Retinal pigment epithelial cell (primary cell): Measurements from ENCODE around the gene IQCC.

ENCODE experiments used
- DNase-seq: peaks from one replicate; pipeline ENCODE4 v3.0.0-alpha.2; 2010; ENCODE audit warnings: low read depth
- H3K4me3 ChIP-seq: 2 replicates; pipeline ENCODE4 v1.5.1; 2011; ENCODE audit warnings: mild to moderate bottlenecking, low read length, control low read depth, moderate library complexity
- TF ChIP-seq, protein P1 (sequence below): conservative IDR thresholded peaks from 2 replicates; pipeline ENCODE4 v1.5.1; 2011; ENCODE audit warnings: low read depth, low read length, control low read depth, inconsistent platforms

IQCC gene

DNA sequence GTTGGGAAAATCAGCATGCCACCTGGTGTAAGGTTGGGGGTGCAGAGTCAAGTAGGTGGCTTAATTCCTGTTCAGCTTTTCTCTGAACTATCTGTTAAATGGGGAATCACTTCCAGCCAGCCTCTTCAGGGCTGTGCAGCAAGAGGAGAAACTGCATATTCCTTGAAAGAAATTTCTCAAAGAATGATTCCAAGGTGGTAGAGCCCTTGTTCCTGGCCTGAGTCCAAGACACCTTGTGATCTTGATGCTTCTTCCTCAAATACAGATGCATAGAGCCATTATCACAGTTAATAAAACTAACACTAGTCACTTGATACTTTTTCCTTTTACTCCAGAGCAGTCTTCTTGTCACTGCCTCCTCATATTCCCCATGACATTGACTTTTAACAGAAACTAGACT lies 20.8 kb upstream of the IQCC start:
- DNase-seq = no peak
- H3K4me3 ChIP-seq = no peak overlapping the region
- TF ChIP-seq, protein P1, sequence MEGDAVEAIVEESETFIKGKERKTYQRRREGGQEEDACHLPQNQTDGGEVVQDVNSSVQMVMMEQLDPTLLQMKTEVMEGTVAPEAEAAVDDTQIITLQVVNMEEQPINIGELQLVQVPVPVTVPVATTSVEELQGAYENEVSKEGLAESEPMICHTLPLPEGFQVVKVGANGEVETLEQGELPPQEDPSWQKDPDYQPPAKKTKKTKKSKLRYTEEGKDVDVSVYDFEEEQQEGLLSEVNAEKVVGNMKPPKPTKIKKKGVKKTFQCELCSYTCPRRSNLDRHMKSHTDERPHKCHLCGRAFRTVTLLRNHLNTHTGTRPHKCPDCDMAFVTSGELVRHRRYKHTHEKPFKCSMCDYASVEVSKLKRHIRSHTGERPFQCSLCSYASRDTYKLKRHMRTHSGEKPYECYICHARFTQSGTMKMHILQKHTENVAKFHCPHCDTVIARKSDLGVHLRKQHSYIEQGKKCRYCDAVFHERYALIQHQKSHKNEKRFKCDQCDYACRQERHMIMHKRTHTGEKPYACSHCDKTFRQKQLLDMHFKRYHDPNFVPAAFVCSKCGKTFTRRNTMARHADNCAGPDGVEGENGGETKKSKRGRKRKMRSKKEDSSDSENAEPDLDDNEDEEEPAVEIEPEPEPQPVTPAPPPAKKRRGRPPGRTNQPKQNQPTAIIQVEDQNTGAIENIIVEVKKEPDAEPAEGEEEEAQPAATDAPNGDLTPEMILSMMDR = no peak

DNA sequence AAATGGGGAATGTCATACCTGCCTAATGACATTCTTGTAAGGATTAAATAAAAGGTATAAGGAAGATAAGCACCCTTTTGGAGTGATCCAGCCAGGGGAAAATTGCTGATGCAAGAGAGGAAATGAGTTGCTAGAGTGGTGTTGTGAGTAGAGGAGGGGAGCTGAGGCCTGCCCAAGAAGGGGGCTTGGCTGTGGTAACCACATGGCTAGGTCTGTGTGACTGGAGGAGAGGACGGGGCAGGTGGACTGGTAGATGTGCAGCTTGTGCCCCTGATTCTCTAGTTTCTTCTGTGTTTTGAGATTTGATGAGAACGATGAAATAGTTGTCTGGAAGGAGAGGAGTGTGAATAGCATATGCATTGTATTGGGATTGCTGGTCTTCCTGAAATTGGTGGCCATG lies 19.4 kb upstream of the IQCC start:
- TF ChIP-seq, protein P1 = no peak
- no peak overlapping the region for H3K4me3 ChIP-seq
- DNase-seq = no peak

DNA sequence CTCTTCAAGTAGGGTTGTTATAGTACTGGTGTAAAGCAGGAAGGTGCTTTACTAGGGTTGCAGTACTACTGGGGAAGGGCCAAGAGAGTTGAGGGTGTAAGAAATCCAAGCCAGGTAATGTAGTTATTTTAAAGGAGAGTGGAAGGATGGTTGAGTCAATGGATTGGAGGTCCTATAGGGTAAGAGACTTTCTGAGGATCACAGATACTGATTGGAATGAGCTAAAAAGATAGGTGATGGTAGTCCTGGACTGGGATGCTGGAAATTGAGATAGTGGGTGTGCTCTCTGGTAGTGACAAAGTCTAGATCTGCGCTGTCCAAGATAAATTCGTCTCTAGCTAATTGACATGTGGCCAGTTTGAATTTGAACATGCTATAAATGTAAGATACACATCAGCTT lies 19.0 kb upstream of the IQCC start:
- no peak for DNase-seq
- TF ChIP-seq, protein P1 = no peak
- H3K4me3 ChIP-seq = no peak overlapping the region

DNA sequence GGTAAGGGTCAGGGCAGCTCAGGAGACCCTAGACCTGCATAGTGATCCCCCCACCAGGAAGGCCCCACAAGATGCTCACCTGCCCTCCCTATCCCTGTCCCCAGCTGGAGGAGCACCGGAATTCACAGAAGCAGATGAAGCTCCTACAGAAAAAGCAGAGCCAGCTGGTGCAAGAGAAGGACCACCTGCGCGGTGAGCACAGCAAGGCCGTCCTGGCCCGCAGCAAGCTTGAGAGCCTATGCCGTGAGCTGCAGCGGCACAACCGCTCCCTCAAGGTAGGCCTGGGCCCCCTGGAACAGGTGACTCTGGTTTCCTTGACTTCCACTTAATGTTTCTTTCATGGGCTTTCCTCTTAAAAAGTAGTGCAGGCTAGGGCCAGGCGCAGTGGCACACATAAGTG lies 17.6 kb upstream of the IQCC start:
- TF ChIP-seq, protein P1 = no peak
- no peak for DNase-seq
- no peak overlapping the region for H3K4me3 ChIP-seq

DNA sequence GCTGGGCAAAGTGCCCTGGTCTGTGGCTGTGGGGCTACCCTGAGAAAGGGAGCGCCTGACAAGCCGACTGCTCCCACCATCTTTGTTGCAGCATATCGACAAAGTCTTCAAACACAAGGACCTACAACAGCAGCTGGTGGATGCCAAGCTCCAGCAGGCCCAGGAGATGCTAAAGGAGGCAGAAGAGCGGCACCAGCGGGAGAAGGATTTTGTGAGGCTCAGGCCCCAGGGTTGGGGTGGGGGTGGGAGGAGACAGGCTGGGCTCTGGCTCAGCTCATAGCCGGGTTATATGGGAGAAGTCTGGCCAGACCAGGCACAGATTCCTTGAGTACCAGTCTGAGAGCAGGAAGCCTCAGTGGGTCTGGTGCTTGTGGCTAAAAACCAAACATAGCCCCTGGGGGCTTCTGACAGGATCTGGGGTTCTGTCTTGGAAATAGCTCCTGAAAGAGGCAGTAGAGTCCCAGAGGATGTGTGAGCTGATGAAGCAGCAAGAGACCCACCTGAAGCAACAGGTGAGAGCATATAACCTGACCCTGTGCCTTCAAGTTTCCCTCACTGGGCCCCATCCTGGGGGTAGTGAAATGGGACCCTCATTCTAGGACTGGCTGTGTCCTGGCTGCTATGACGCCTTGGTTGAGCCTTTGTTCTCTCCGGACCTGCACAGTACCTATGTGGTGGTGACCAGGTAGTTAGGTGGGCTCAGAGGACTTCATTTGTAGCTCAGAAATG lies 13.1 kb upstream of the IQCC start:
- DNase-seq = no peak
- no peak overlapping the region for H3K4me3 ChIP-seq
- TF ChIP-seq, protein P1 = no peak

DNA sequence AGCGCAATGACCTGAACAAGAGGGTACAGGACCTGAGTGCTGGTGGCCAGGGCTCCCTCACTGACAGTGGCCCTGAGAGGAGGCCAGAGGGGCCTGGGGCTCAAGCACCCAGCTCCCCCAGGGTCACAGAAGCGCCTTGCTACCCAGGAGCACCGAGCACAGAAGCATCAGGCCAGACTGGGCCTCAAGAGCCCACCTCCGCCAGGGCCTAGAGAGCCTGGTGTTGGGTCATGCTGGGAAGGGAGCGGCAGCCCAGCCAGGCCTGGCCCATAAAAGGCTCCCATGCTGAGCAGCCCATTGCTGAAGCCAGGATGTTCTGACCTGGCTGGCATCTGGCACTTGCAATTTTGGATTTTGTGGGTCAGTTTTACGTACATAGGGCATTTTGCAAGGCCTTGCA lies 10.5 kb upstream of the IQCC start:
- no peak overlapping the region for H3K4me3 ChIP-seq
- no peak for DNase-seq
- TF ChIP-seq, protein P1 = no peak

DNA sequence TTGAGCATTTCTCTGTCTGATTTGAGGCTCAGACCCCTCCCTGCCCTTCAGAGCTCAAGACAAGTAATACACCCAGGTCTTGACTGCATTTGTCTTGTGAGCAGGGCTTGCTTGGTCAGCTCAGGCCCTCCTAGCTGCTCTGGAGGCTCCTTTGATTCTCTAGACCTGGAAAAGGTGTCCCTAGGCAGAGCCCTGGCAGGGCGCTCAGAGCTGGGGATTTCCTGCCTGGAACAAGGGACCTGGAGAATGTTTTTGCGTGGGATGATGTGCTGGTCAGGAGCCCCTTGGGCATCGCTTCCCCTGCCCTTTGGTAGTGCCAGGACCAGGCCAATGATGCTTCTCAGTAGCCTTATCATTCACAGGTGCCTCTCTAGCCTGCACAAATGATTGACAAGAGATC lies 9.9 kb upstream of the IQCC start:
- TF ChIP-seq, protein P1 = no peak
- DNase-seq = no peak
- H3K4me3 ChIP-seq = no peak overlapping the region
